ENCODE results near the gene DUSP15. TPM values are rescaled to one million over a fixed set of nuclear protein-coding genes. Genes with fewer than 3 reads are reported as not detected.

Gene DUSP15
- total RNA-seq, 2 experiments from 2014 or later: not detected

- ChIA-PET POLR2A (interaction anchor here (0.8 kb wide), 1 partner anchor 11 kb away, joined by 3 read pairs; no protein-coding TSS in a partner anchor), CTCF (interaction anchor here (0.7 to 4.5 kb wide), 10 partner anchors 11 to 302 kb away, joined by 3 to 51 read pairs (median 4); no protein-coding TSS in a partner anchor)
- Mint-ChIP-seq H3K27me3 (peaks cover 19% of the 10 kb centered on the region), H3K4me1 (ENCODE audit: low read depth) (no peaks in the 10 kb centered on the region), H3K36me3 (ENCODE audit: low read depth) (no peaks in the 10 kb centered on the region), H3K27ac (no peak overlapping the region), H3K9me3 (no peaks in the 10 kb centered on the region), H3K4me3 (no peak overlapping the region)
- no peak for TF ChIP-seq CTCF (IDR thresholded peaks at IDR 0.05)
- ATAC-seq (no peak), DNase-seq (no peak)
- intact Hi-C loops (cut with micrococcal nuclease): no loop called here
Measured at GRCh38 chr20:31849306-31849930, 20.9 kb downstream of the DUSP15 start.

GRCh38 chr20:31848088-31848999, 22.0 kb downstream of the DUSP15 start:
- no peak for TF ChIP-seq CTCF (IDR thresholded peaks at IDR 0.05)

GRCh38 chr20:31846793-31847138, 23.6 kb downstream of the DUSP15 start:
- no peaks in the 10 kb centered on the region for H3K36me3 Mint-ChIP-seq (ENCODE audit: low read depth)
- no peak for TF ChIP-seq CTCF (IDR thresholded peaks at IDR 0.05)
- ChIA-PET CTCF (interaction anchor here (0.9 to 4.5 kb wide), 34 partner anchors 9 to 273 kb away, joined by 3 to 51 read pairs (median 6); partner anchors contain the start of gene PDRG1), POLR2A (no interaction called here)
- ATAC-seq: no peak
- DNase-seq: no peak
- H3K4me1 Mint-ChIP-seq (ENCODE audit: low read depth): no peaks in the 10 kb centered on the region
- peaks cover 19% of the 10 kb centered on the region for H3K27me3 Mint-ChIP-seq
- H3K4me3 Mint-ChIP-seq: no peak overlapping the region
- H3K27ac Mint-ChIP-seq: no peak overlapping the region
- intact Hi-C loops (cut with micrococcal nuclease): no loop called here
- H3K9me3 Mint-ChIP-seq: no peaks in the 10 kb centered on the region

More at GRCh38 chr20:31848088-31848999, 22.0 kb downstream of the DUSP15 start:
- Mint-ChIP-seq H3K36me3 (ENCODE audit: low read depth) (no peaks in the 10 kb centered on the region), H3K4me1 (ENCODE audit: low read depth) (no peaks in the 10 kb centered on the region), H3K4me3 (no peak overlapping the region), H3K9me3 (no peaks in the 10 kb centered on the region), H3K27ac (no peak overlapping the region), H3K27me3 (peaks cover 19% of the 10 kb centered on the region)
- intact Hi-C loops (cut with micrococcal nuclease): no loop called here
- POLR2A ChIA-PET: no interaction called here
- CTCF ChIA-PET: interaction anchor here (1.6 to 4.5 kb wide), 10 partner anchors 15 to 243 kb away, joined by 3 to 51 read pairs (median 8); partner anchors contain the start of gene PDRG1
- ATAC-seq: no peak
- no peak for DNase-seq

GRCh38 chr20:31845300-31845863, 24.9 kb downstream of the DUSP15 start, which contains the start of gene FOXS1:
Gene FOXS1, minus strand, starts transcription at chr20:31845604. Its CDS starts 62 bp downstream, at chr20:31845542.
- H3K9me3 Mint-ChIP-seq: no peaks in the 10 kb centered on the region

More at GRCh38 chr20:31845300-31845863, 24.9 kb downstream of the DUSP15 start, which contains the start of gene FOXS1:
- ATAC-seq: no peak
- ChIA-PET POLR2A (interaction anchor here (0.6 kb wide), 1 partner anchor 82 kb away, joined by 3 read pairs; no protein-coding TSS in a partner anchor), CTCF (interaction anchor here (1.0 to 4.5 kb wide), 8 partner anchors 8 to 187 kb away, joined by 3 to 51 read pairs (median 3); partner anchors contain the start of gene PDRG1)
- intact Hi-C loops (cut with micrococcal nuclease): no loop called here
- Mint-ChIP-seq H3K27me3 (peaks cover 9% of the 10 kb centered on the region), H3K27ac (no peak within 1 kb of the TSS), H3K4me3 (no peak within 1 kb of the TSS), H3K36me3 (ENCODE audit: low read depth) (no peaks in the 10 kb centered on the region), H3K4me1 (ENCODE audit: low read depth) (no peaks in the 10 kb centered on the region)
- DNase-seq: no peak
- TF ChIP-seq CTCF (IDR thresholded peaks at IDR 0.05): no peak

All from activated CD8-positive, alpha-beta T cell treated with anti-CD3 and anti-CD28 coated beads for 36 hours (primary cell).